NCI-H1436 (cell line): ENCODE results near the gene NOP9.
A peak's percentile ranks its signal among the peaks of the same experiment; 100 is the strongest.

Experiments used
- DNase-seq: peaks from one replicate; lab custom pipeline; 2025; lab: John Stamatoyannopoulos, UW

NOP9 gene

DNA sequence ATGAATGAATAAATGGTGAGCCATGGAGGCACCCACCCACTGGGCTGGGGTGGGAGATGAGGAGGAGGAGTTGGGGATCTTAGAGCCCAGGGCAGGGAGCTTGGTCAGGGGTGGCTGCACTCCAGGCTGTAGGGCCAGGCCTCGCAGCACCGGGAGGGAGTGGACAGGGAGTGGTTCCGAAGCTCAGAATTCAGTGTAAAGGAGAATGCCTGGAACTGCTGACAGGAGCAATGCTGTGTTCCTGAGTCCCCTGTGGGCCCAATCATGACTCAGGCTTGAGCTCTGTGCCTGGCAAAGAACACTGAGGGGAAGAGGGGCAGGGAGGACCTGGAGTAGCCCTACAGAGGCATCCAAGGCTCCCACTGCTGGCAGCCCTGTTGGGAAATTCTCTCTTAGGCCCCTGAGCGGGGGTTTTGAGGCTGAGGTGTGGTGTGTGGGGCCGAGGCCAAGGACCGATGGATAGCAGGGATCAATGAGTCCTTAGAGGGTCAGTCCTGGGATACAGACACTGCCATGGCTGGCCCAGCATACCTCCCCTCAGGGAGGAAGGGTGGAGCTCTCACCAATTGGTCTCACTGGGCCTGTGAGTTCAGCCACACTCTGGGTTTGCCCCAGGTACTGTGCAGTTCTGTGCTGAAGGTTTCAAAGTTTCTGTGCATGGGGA is 18.7 kb upstream of the NOP9 start:
- no peak for DNase-seq

DNA sequence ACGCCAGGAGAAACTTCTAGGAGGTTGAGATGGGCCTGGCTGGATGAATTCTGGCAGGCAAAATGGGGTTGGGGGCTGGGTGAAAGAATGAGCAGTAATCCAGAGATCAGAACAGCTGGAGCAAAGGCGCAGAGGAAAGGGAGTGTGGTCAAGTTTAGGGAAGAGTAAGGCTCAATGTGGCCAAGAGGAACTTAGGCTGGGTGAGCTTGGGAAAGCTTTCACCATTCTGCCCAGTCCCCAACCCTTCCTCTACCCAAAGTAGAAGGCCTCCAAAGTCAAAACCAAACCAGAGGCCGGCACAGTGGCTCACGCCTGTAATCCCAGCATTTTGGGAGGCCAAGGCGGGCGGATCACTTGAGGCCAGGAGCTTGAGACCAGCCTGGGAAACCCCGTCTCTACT is 18.0 kb upstream of the NOP9 start:
- no peak for DNase-seq

DNA sequence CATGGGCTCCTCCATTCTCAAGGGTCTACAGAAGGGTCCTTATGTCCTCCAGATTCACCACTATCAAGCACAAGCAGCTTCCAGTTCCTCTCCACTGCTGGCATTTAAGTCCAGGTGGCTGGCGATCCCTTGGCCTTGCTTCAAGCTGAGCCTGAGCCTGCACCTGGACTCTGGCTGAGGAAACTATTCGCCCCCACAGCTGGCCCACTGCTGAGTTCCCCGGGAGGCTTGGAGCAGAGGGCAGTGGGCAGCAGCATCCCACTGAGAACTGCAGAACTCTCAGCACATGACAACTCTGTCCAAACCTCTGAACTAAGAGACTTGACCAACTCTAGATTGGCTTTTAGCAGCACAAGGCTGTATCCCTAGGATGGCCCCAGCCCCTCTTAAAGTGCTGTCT is 16.9 kb upstream of the NOP9 start:
- DNase-seq, result no peak

DNA sequence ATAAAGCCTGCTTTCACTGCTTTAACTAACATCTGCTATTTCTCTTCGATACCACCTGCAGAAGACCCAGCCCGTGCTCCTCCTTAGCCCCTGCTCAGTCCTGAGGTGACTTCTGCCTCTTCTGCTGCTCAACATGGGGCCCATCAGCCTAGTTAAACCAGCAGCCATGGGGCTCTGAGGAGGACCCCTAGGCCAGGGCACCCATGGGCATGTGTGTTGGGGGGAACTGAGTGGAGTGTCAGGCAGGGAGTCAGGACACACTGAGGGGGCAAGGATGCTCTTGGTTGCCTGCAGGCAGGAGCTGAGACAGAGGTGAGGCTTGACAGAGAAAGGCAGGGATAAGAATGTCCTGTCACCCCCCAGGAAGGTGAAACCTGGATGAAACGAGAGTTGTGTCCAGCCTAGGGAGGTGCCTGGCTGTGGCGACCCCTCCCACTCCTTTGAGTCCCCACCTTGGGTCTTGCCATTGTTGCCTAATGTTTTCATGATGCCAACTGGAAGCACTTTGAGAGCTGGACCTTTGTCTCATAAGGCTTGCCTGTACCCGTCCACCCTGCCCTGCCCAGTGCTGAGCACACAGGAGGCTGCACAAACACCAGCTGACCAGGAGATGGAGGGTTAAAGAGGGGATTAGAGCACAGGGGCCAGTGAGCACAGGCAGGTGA is 15.7 kb upstream of the NOP9 start:
- no peak for DNase-seq

DNA sequence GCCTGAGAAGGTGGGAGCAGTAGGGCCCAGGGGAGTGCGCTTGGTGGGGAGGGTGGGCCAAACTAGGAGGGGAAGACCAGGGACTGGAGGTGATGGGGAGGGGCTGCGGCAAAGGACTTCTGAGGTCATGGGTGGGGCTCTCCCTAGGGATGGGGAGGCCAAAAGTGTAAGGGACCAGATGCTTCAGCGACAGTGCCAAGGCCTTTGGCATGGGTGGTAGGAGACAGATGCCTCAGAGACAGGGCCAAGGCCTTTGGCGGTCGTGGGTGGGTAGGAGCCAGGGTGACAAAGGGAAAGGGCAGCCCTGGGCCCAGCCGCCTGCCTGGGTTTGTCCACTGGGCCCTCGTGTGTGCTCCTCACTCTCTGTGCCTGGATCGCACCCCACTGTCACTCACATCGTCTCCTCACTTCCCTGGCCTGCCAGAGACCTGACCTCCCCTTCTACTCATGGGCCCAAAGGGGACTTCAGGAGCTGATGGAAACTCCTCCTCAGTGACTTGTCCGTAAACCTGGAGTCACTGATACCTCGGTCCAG is 15.1 kb upstream of the NOP9 start:
- DNase-seq, result no peak

DNA sequence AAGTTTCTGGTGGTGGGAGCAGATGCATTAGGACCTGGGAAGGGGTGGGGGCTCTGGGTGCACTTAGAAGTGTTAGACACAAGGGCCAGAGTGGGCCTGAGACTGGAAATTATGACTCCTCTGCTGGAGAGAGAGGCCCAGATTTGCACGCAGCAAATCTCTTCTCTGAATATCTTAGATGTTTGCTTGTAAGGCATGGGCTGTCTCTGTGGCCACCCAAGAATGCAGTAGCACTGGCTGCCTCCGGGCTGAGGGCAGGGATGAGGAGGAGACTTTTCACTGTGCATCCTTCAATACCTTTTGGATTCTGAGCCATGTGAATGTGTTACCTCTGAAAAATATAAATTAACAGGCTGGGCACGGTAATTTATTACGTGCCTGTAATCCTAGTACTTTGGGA is 14.3 kb upstream of the NOP9 start:
- DNase-seq, result no peak

DNA sequence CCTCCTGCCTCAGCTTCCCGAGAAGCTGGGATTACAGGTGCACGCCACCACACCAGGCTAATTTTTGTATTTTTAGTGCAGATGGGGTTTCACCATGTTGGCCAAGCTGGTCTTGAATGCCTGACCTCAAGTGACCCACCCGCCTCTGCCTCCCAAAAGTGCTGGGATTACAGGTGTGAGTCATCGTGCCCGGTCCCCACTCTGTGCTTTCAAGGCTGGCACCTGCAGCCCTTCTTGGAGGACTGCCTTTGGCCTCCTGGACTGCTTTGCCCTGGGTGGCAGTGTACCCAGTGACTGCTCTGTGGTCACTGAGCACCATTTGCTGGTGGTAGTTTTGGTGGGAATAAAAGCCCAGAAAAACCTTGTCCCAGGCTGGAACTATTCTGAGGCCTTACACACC is 12.7 kb upstream of the NOP9 start:
- DNase-seq, result no peak

DNA sequence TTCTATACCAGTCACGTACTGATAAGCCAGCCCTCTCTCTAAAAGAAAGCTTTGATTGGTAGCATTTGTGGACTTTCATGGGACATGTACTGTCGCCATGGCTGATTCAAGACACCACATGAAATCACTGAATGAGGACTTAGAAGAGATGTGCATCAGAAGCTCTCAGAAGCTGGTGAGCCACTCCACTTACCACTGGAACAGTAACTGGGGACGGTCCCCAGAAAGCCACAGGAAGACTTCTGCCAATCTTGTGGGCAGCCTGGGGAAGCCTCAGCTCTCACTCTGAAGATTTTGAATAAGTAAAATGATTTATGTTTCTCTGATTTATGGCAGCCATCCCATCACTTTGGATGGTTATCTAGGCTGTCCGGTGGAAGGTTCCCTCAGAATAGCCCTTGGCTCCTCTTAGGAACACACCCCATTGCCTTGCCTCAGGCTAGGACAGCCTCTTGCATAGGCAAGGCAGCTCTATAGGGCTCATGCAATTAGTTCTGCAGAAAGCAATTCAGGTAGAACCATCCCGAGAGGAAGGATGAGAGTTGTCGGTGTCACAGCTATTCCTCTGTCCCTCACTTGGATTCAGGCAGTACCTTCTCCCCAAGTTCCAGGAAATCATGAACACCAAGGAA is 9.9 kb upstream of the NOP9 start:
- no peak for DNase-seq

DNA sequence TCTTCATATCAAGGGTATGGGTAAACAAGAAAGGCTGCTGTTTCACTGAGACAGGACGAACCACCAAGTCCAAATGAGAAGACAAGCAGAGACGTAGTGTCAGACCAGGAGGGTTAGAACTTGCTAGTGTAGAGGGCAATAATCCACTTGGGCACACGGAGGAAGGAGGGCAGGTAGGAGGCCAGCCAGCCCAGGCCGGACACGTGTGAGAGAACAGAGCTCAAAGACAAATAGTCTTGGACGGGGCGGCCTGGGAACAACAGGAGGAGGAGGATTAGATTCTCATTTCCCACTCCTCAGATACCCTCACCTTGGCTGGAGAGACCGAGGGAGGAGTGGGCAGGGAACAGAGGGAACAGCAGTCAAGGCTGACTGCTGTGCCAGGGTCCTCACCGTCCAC is 8.9 kb upstream of the NOP9 start:
- DNase-seq, result no peak

DNA sequence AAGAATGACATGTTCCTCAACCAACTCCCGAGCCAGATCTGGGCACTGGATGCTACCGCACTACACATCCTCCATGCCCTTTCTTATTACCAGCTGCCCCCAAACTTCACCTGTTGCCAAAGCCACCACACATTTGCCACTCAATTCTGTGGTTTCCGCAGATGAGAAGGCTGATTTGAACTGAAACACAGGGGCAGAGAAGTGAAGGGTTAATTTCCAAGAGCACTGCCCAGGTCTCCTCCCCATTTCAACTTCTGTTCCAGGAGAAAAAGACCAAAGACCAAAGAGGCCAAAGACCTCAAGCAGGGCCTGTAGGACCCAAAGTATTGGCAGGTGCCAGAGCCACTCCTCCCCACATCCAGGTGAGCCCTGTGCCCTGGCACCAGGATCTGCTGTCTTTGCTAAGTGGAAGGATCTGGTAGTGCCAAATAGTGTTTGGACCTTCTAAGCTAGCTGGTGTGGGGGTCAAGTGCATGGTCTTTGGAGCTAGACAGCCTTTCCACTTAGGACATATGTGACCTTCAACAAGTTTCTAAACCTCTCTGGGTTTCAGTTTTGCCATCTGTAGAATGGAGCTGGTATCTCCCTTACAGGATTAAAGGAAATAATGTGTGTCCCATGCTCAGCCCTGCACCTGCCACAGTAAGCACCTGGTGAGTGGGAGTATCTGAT is 8.1 kb upstream of the NOP9 start:
- no peak for DNase-seq

DNA sequence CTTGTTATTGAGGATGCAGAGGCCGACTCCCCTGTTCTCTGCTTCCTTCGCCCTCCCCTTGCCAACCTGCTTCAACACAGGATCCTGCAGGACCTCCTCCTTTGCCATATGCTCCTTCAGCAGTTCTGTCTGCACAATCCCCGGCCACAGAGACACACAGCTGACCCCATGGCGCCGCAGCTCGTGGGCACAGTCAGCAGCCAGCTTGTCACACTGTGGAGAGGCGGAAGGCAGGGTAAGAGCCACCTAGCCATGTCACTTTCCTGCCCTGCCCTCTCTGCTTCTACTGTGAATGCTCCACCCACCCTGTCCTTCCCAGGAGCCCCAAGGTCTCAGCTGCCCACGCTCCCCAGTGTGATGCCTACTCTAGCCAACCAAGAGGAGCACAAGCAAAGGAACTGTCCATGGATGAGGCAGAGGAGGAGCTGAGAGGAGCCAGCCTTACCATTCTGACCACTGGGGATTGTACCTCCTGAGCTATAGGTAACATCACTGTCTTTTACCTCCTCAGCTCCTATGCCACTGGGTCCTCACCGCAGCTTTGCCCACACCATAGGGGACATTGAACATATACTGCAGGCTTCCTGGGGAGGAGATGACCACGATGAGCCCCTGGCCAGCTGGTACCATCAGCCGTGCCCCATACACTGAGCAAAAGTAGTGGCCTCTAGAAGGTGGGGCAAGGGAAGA is 7.4 kb upstream of the NOP9 start:
- DNase-seq, result no peak

DNA sequence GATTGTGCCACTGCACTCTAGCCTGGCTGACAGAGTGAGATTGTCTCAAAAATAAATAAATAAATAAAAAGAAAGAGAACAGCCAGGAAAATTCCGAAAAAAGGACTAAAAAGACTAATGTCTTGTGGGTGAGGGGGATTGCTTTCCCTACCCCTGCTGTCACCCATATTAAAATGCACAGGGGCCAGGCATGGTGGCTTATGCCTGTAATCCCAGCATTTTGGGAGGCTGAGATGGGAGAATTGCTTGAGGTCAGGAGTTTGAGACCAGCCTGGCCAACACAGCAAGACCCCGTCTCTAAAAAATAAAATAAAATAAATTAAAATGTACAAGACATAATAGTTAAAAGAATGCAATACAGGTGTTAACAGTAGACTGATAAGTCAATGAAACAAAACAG is 6.1 kb upstream of the NOP9 start:
- DNase-seq, result no peak

DNA sequence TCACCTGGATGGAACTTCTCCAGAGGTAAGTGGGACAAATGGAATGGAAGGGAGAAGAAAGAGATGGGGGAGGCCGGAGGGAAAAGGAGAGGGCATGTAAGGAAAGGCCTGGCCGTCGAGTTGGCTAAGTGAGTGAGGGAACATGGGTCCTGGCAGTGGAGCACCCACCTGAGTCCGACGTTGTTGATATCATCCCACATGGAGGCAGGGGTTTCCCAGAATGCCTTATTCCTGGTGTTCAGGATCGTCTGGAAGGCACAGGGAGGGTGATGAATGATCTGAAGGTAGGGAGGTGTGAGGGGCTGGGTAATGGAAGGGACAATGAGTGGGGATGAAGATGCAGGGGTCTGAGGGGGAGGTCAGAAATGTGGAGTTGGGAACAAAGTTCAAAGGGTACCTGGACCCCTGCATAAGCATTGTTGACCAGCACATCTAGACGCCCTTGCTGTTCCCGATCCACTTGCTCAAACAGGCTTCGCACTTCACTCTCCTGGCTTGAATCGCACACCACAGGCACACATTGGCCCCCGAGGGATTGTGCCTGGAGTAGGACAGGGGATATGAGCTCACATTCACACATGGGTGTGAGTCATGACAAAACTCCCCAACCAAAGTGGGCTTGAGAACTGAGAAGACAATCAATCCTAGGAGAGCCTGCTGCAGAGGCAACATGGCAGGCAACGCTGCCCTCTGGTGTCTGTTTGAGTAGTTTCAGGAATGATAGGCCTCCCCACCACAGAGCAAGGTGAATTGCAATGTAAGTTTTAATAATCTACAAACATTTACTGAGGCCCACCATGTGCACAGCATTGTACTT is 3.1 kb upstream of the NOP9 start:
- DNase-seq, result peak; percentile 39

DNA sequence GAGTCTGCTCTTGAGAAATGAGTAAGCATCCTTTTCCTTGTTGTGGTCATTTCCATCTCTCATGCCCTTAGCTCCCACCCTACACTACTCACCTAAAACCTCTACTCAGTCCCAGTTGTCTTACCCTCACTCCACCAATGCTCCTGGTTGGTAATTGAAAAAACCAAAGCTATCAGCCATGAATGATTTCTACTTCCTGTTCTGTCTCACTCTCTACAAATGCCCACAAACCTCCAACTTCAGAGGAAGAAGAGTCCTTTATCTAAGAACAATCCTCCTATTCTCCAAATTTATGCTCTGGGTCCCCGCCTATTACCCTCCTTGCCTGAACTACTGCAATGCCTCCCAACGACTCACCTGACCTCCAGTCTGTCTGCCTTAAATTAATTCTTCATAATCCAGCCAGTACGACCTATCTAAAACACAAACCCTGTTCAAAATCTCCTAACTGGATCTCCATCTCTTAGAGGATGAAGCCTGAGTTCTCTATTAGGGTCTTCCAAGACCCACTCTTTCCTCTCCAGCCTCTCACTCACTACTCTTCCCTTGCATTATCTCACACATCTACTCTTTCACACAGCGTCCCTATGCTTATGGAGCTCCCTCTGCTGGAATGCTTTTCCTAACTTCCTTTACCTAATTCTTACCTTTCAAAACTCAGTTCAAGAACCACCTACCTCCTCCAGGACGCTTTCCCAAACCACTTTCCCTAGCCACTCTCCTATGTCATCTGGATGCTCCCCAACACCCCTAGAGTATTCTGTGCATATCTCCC is 2.3 kb upstream of the NOP9 start:
- no peak for DNase-seq

DNA sequence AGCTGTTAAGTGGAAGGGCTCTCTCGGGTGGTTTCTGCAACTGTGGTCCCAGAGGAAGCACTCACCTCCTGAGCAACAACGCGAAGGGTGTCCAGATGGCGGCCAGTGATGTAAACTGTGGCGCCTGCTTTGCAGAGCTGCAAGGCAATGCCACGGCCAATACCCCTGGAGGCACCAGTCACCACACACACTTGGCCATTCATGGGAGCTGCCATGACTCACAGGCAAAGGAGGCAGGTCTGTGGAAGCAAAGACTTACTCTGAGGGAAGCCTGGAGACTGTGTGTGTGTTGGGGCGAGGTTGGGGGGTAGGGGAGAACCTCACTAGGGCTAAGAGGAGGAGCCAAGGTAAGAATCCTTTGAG is 777 bp upstream of the NOP9 start:
- no peak for DNase-seq

DNA sequence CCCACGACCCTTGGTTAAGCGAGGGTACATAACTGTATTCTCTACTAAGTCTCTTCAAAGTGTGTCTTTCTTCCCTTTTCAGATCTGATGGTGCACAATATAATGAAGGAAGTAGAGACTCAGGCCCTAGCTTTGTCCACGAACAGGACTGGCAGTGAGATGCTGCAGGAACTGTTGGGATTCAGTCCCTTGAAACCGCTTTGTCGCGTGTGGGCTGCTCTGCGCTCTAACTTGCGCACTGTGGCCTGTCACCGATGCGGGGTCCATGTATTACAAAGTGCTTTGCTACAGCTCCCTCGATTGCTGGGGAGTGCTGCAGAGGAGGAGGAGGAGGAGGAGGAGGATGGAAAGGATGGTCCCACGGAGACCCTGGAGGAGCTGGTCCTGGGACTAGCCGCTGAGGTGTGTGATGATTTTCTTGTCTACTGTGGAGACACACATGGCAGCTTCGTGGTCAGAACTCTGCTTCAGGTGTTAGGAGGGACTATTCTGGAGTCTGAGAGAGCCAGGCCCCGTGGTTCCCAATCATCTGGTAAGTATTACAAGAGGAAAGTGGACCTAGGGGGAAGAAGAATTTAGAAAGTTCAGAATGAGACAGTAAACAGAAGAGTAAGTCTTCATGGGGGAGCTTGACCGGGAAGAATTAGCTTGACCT is 803 bp downstream of the NOP9 start:
- no peak for DNase-seq

DNA sequence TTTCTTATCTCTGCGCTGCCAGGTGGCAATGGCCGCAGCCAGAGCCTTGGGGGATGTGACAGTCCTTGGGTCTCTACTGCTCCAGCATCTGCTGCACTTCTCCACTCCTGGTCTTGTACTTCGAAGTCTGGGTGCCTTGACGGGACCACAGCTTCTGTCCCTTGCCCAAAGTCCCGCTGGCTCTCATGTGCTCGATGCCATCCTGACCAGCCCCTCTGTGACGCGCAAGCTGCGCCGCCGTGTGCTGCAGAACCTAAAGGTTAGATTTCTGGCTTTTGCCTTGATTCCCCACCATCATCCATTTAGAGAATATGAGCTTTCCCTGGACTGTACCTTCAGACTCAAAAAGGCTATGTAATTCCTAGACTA is 4.4 kb downstream of the NOP9 start:
- DNase-seq, result no peak

DNA sequence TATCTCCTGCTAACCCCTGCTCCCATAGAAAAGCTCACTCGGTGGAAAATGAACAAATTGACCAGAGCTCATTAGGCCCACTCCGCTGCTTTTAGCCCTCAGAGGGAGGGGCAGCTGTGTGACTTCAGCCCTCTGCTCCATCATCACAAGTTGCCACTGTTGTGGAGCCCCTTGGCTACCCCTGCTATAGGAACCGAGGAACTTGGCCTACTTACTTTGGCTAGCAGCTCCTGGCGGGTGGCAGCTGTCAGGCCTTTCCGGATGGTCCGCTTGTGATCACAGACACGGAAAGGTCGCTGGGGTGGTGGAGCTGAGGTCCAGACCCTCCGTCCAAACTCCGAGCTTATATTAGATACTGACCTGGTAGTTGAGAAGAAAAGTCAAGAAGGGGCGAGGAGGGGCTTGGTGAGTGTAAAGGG is 7.5 kb downstream of the NOP9 start:
- no peak for DNase-seq

DNA sequence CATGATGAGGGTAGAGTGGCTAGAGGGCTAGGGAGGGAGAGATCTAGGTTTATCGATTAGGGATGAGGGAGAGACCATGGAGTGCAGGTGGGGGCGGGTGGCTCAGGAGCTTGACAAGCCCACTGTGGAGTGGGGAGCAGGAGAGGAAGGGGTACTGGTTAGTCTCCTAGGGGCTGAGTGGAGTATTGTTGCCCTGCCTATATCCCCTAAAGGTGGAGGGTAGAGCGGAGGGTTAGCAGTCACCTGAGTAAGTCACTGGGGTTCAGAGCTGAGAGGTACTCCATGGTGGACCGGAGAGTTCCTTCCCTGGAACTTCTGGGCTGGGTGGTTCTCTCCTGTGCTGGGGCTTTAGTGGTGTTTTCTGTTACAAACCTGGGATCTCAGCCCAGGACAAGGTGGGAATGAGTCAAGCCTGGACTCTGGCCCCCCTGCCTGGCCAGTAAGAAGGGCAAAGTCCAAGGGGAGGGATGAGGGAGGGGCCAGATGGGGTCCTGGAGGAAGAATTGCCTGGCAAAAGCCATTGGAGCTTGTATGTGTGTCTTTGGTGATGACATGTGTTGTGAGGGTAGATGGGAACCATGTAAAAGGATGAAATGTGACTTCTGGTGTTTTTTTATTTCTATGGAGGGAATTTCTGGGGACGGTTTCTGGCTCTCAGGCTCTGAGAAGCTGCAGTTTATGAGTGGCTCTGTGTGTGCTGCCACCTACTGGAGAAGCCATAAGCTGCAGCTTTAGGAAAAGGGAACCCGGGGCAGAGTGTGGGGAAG is 8.1 kb downstream of the NOP9 start, which contains the start of gene CIDEB:
TSS of gene CIDEB (minus strand) at position 403 of the 767 bp plus-strand sequence. CDS start at position 284, 119 bp downstream.
- peak; percentile 9 for DNase-seq
